GM23338 (cell line): ENCODE data around the gene FKBP5. TPM values are rescaled to one million over a fixed set of nuclear protein-coding genes. Genes with fewer than 3 reads are reported as not detected.

Experiments used
- ATAC-seq: fragments of 200-7000 bp; cut with Tn5 transposase; 3 replicates; pipeline ENCODE4 v1.9.1; 2020
- DNase-seq: peaks from one replicate; pipeline ENCODE4 v3.0.0-alpha.2; 2015; ENCODE audit warnings: low spot score
- H2AFZ ChIP-seq: fragments of 200-600 bp; sonication (generic); 2 replicates; pipeline ENCODE4 v1.8.0; 2016; ENCODE audit warnings: antibody characterized with exemption, mild to moderate bottlenecking, moderate library complexity
- H3F3A ChIP-seq: fragments of 200-600 bp; sonication (generic); replicated peaks from 2 replicates; pipeline ENCODE4 v1.8.0; 2017; ENCODE audit warnings: antibody characterized with exemption, mixed run types, low read depth
- H3K27ac ChIP-seq: fragments of 200-600 bp; sonication (generic); 2 replicates; pipeline ENCODE4 v1.6.1; 2016; ENCODE audit warnings: low read depth
- H3K27me3 ChIP-seq: fragments of 200-600 bp; sonication (generic); 2 replicates; pipeline ENCODE4 v1.8.0; 2016; ENCODE audit warnings: mild to moderate bottlenecking, mixed run types, moderate library complexity; ENCODE audit not compliant: insufficient read depth
- H3K36me3 ChIP-seq: fragments of 200-600 bp; sonication (generic); 2 replicates; pipeline ENCODE4 v1.8.0; 2016; ENCODE audit warnings: mild to moderate bottlenecking; ENCODE audit not compliant: insufficient read depth
- H3K4me1 ChIP-seq: fragments of 200-600 bp; sonication (generic); 2 replicates; pipeline ENCODE4 v1.8.0; 2016; ENCODE audit warnings: mild to moderate bottlenecking, moderate library complexity; ENCODE audit not compliant: insufficient read depth
- H3K4me2 ChIP-seq: fragments of 200-600 bp; sonication (generic); 2 replicates; pipeline ENCODE4 v1.7.1; 2017; ENCODE audit warnings: mixed run types
- H3K4me3 ChIP-seq: fragments of 200-600 bp; sonication (generic); 2 replicates; pipeline ENCODE4 v1.6.1; 2016; ENCODE audit warnings: mixed run types
- H3K79me2 ChIP-seq: fragments of 200-600 bp; sonication (generic); replicated peaks from 2 replicates; pipeline ENCODE4 v1.8.0; 2017; ENCODE audit warnings: mild to moderate bottlenecking; ENCODE audit not compliant: insufficient read depth
- H3K9me2 ChIP-seq: fragments of 200-600 bp; sonication (generic); 2 replicates; pipeline ENCODE4 v1.8.0; 2017; ENCODE audit not compliant: insufficient read depth
- H4K20me1 ChIP-seq: fragments of 200-600 bp; sonication (generic); replicated peaks from 2 replicates; pipeline ENCODE4 v1.8.0; 2017; ENCODE audit warnings: mild to moderate bottlenecking; ENCODE audit not compliant: insufficient read depth
- H3K27ac Mint-ChIP-seq: 2 replicates; pipeline ENCODE4 v1.8.0; 2020; ENCODE audit warnings: inconsistent platforms, mild to moderate bottlenecking, moderate library complexity, mixed read lengths
- H3K27me3 Mint-ChIP-seq: 3 replicates; pipeline ENCODE4 v1.8.0; 2022; ENCODE audit warnings: low read depth, mild to moderate bottlenecking, moderate library complexity, mixed read lengths, inconsistent platforms; ENCODE audit not compliant: insufficient read depth, poor library complexity
- H3K36me3 Mint-ChIP-seq: 3 replicates; pipeline ENCODE4 v1.8.0; 2021; ENCODE audit warnings: low read depth, mild to moderate bottlenecking, inconsistent platforms, moderate library complexity, mixed read lengths
- H3K4me1 Mint-ChIP-seq: 3 replicates; pipeline ENCODE4 v1.8.0; 2020; ENCODE audit warnings: mild to moderate bottlenecking, inconsistent platforms, mixed read lengths
- H3K4me3 Mint-ChIP-seq: 3 replicates; pipeline ENCODE4 v1.8.0; 2021; ENCODE audit warnings: moderate library complexity, mild to moderate bottlenecking, inconsistent platforms, mixed read lengths
- H3K9me3 Mint-ChIP-seq: 3 replicates; pipeline ENCODE4 v1.8.0; 2020; ENCODE audit warnings: moderate library complexity, mild to moderate bottlenecking, inconsistent platforms, mixed read lengths
- EZH2 ChIP-seq: fragments of 200-600 bp; sonication (generic); IDR thresholded peaks from one replicate; pipeline ENCODE4 v1.8.0; 2017; ENCODE audit warnings: antibody characterized with exemption, mild to moderate bottlenecking, low read depth; ENCODE audit not compliant: unreplicated experiment
- NANOG ChIP-seq: IDR thresholded peaks from 2 replicates; pipeline ENCODE4 v1.6.1; 2016; ENCODE audit warnings: antibody characterized with exemption, borderline replicate concordance
- ZNF114 ChIP-seq: fragments of 250-450 bp; sonication (Bioruptor Pico); IDR thresholded peaks from 2 replicates; pipeline ENCODE4 v1.5.0; 2020; ENCODE audit warnings: mild to moderate bottlenecking, moderate library complexity
- ZNF331 ChIP-seq: fragments of 250-450 bp; sonication (Bioruptor Pico); IDR thresholded peaks from 2 replicates; pipeline ENCODE4 v1.5.0; 2020; ENCODE audit warnings: low read depth, mild to moderate bottlenecking, moderate library complexity
- polyA plus RNA-seq: library from polyadenylated mRNA; unstranded; fragments of >200 nt; fragmentation: Nextera tagmentation; extraction: Ambion mirVana; gene quantifications from 2 replicates; pipeline ENCODE4 v1.2.1, GENCODE V29; 2016
- total RNA-seq: library from RNA; depleted of rRNA; stranded (reverse); fragments of >200 nt; shearing (Covaris generic); gene quantifications from 2 replicates; pipeline ENCODE4 v1.2.3, GENCODE V29; 2014
- TF ChIP-seq, protein P1 (sequence below): fragments of 250-450 bp; sonication (Bioruptor Pico); IDR thresholded peaks from 2 replicates; pipeline ENCODE4 v1.5.0; 2020; ENCODE audit warnings: mild to moderate bottlenecking, moderate library complexity
- TF ChIP-seq, protein P2 (sequence below): IDR thresholded peaks from 2 replicates; pipeline ENCODE4 v1.6.1; 2016; ENCODE audit warnings: antibody characterized with exemption
- TF ChIP-seq, protein P3 (sequence below), 2 experiments: fragments of 200-600 bp in 1 of 2; sonication (generic) in 1 of 2; conservative IDR thresholded peaks; 2 replicates each; pipeline versions ENCODE4 v1.5.1 to v1.6.1; 2016 to 2017; ENCODE audit warnings: antibody characterized with exemption in 2 of 2, low read depth in 2 of 2, mild to moderate bottlenecking in 2 of 2, moderate library complexity in 1 of 2

The FKBP5 gene
- total and polyA plus RNA-seq, 2 experiments from 2014 or later, result 19.8 to 28.6 TPM

DNA sequence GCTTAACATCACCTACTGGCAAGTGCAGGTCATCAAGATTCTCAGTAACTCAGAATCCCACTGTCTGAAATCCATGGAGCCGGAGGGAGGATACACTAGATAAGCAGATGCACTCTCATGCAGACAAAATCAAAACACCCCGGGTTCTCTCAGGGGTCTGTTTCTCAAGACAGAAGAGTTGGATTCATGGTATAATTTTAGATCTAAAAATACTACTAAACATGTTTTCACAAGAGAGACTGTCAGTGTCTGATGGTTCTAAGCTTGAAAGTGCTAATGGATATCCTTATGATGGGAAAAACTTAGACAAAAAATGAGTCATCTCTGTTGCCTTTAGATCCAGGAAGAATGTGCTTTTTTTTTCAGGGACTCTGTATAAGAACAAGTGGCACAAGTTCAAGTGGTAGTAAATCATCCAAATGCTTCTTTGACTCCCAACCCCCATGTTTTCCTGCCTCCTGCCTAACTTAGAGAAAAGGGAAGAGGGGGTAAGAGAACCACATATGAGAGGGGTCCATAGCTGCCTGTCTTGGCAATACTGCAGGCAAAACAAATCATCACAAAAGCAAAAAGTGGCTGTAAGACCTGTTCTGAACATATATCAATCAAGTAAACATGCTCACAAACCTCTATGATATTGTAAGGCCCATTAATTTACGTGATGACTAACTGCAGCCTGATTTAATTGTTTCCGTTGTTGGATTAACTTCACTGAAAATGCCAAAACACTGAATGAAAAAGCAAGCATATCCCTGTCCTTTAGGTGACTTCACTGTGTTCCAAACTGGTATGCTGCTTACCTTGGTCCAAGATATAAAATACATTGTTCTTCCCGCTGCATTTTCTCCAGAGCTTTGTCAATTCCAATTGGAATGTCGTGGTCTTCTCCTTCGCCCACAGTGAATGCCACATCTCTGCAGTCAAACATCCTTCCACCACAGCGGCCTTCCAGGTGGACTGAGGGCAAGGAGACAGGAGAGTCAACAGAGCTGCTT lies 92.0 kb downstream of the FKBP5 start (continued):
- TF ChIP-seq, protein P1, sequence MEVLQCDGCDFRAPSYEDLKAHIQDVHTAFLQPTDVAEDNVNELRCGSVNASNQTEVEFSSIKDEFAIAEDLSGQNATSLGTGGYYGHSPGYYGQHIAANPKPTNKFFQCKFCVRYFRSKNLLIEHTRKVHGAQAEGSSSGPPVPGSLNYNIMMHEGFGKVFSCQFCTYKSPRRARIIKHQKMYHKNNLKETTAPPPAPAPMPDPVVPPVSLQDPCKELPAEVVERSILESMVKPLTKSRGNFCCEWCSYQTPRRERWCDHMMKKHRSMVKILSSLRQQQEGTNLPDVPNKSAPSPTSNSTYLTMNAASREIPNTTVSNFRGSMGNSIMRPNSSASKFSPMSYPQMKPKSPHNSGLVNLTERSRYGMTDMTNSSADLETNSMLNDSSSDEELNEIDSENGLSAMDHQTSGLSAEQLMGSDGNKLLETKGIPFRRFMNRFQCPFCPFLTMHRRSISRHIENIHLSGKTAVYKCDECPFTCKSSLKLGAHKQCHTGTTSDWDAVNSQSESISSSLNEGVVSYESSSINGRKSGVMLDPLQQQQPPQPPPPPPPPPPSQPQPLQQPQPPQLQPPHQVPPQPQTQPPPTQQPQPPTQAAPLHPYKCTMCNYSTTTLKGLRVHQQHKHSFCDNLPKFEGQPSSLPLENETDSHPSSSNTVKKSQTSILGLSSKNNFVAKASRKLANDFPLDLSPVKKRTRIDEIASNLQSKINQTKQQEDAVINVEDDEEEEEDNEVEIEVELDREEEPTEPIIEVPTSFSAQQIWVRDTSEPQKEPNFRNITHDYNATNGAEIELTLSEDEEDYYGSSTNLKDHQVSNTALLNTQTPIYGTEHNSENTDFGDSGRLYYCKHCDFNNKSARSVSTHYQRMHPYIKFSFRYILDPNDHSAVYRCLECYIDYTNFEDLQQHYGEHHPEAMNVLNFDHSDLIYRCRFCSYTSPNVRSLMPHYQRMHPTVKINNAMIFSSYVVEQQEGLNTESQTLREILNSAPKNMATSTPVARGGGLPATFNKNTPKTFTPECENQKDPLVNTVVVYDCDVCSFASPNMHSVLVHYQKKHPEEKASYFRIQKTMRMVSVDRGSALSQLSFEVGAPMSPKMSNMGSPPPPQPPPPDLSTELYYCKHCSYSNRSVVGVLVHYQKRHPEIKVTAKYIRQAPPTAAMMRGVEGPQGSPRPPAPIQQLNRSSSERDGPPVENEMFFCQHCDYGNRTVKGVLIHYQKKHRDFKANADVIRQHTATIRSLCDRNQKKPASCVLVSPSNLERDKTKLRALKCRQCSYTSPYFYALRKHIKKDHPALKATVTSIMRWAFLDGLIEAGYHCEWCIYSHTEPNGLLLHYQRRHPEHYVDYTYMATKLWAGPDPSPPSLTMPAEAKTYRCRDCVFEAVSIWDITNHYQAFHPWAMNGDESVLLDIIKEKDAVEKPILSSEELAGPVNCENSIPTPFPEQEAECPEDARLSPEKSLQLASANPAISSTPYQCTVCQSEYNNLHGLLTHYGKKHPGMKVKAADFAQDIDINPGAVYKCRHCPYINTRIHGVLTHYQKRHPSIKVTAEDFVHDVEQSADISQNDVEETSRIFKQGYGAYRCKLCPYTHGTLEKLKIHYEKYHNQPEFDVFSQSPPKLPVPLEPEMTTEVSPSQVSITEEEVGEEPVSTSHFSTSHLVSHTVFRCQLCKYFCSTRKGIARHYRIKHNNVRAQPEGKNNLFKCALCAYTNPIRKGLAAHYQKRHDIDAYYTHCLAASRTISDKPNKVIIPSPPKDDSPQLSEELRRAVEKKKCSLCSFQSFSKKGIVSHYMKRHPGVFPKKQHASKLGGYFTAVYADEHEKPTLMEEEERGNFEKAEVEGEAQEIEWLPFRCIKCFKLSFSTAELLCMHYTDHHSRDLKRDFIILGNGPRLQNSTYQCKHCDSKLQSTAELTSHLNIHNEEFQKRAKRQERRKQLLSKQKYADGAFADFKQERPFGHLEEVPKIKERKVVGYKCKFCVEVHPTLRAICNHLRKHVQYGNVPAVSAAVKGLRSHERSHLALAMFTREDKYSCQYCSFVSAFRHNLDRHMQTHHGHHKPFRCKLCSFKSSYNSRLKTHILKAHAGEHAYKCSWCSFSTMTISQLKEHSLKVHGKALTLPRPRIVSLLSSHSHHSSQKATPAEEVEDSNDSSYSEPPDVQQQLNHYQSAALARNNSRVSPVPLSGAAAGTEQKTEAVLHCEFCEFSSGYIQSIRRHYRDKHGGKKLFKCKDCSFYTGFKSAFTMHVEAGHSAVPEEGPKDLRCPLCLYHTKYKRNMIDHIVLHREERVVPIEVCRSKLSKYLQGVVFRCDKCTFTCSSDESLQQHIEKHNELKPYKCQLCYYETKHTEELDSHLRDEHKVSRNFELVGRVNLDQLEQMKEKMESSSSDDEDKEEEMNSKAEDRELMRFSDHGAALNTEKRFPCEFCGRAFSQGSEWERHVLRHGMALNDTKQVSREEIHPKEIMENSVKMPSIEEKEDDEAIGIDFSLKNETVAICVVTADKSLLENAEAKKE, result no peak
- TF ChIP-seq ZNF114 (CRISPR knock-in tag) (no peak), EZH2 (no peak)

DNA sequence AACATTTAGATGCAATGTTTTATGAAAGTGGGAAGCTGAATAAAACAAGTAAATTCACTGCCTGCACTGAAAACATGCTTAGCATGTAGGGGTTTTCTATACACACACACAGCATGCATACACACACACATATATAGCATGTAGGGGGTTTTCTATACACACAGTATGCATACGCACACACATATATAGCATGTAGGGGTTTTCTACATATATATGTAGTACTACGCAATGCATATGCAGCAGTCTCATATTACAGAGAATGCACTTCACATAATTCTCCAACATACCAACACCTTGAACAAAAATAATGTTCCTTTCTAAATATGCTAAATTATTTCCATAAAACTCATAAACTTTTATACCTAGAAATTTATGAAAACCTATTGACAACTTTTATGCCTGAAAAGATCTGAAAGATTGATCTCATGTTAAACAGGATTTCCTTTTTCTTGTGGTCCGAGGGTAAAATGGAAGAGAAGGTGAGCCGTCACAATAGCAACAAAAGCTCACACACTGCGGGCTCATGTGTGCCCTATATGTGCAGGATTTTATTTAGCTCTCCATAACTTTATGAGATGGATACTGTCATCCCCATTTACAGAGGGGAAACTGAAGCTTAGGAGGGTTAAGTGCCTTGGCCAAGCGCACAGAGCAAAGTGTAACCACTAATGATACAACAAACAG lies 94.1 kb downstream of the FKBP5 start:
- Histone ChIP-seq H3K36me3 (no peaks in the 10 kb centered on the region), H3K9me2 (no peaks in the 10 kb centered on the region), H3K4me3 (no peak overlapping the region), H3F3A (no peaks in the 10 kb centered on the region), H3K27me3 (no peaks in the 10 kb centered on the region), H3K27ac (no peak overlapping the region), H3K79me2 (no peaks in the 10 kb centered on the region), H3K4me2 (no peak overlapping the region), H2AFZ (no peak overlapping the region), H4K20me1 (no peaks in the 10 kb centered on the region), H3K4me1 (peaks cover 13% of the 10 kb centered on the region)
- DNase-seq, result no peak
- no peak overlapping the region for H3K27ac Mint-ChIP-seq
- H3K27me3 Mint-ChIP-seq, result peaks cover 7% of the 10 kb centered on the region
- H3K9me3 Mint-ChIP-seq, result no peaks in the 10 kb centered on the region
- H3K4me1 Mint-ChIP-seq, result no peaks in the 10 kb centered on the region
- peaks cover 11% of the 10 kb centered on the region; the same call in 2 of the 3 replicates for H3K36me3 Mint-ChIP-seq
- no peak for ATAC-seq
- H3K4me3 Mint-ChIP-seq, result no peak overlapping the region
- TF ChIP-seq ZNF331 (CRISPR knock-in tag) (no peak), NANOG (no peak)
- TF ChIP-seq, protein P2, sequence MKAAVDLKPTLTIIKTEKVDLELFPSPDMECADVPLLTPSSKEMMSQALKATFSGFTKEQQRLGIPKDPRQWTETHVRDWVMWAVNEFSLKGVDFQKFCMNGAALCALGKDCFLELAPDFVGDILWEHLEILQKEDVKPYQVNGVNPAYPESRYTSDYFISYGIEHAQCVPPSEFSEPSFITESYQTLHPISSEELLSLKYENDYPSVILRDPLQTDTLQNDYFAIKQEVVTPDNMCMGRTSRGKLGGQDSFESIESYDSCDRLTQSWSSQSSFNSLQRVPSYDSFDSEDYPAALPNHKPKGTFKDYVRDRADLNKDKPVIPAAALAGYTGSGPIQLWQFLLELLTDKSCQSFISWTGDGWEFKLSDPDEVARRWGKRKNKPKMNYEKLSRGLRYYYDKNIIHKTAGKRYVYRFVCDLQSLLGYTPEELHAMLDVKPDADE, result no peak
- TF ChIP-seq, protein P3, sequence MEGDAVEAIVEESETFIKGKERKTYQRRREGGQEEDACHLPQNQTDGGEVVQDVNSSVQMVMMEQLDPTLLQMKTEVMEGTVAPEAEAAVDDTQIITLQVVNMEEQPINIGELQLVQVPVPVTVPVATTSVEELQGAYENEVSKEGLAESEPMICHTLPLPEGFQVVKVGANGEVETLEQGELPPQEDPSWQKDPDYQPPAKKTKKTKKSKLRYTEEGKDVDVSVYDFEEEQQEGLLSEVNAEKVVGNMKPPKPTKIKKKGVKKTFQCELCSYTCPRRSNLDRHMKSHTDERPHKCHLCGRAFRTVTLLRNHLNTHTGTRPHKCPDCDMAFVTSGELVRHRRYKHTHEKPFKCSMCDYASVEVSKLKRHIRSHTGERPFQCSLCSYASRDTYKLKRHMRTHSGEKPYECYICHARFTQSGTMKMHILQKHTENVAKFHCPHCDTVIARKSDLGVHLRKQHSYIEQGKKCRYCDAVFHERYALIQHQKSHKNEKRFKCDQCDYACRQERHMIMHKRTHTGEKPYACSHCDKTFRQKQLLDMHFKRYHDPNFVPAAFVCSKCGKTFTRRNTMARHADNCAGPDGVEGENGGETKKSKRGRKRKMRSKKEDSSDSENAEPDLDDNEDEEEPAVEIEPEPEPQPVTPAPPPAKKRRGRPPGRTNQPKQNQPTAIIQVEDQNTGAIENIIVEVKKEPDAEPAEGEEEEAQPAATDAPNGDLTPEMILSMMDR (conservative IDR thresholded peaks at IDR 0.05; ENCODE audit: low read depth in 2 of 2), result no peak
